Esophagus muscularis mucosa (tissue), 4 donors: ENCODE measurements around the gene CD99L2. TPM values are rescaled to one million over a fixed set of nuclear protein-coding genes. Genes with fewer than 3 reads are reported as not detected.

Source experiments
- DNase-seq: peaks from one replicate; pipeline ENCODE4 v3.0.0-alpha.2; 2017; ENCODE audit errors: extremely low spot score
- H3K27ac ChIP-seq, 4 donors: fragments of 200-600 bp; sonication (generic); replicated peaks in 1 of 4; 1 replicate in 3 of 4; 2 replicates in 1 of 4; pipeline ENCODE4 v1.5.1; 2016 to 2019; ENCODE audit warnings: mild to moderate bottlenecking in 1 of 4
- H3K27me3 ChIP-seq, 4 donors: fragments of 200-600 bp; sonication (generic); one replicate each; pipeline versions ENCODE4 v1.5.1 to v1.6.0; 2016 to 2019
- H3K36me3 ChIP-seq, 4 donors: fragments of 200-600 bp; sonication (generic); one replicate each; pipeline ENCODE4 v1.5.1; 2016 to 2019
- H3K4me1 ChIP-seq, 4 donors: fragments of 200-600 bp; sonication (generic); one replicate each; pipeline ENCODE4 v1.5.1; 2016 to 2019
- H3K4me3 ChIP-seq, 4 donors: fragments of 200-600 bp; sonication (generic); 1 replicate in 2 of 4; 2 replicates in 2 of 4; pipeline ENCODE4 v1.5.1; 2016 to 2019; ENCODE audit warnings: mild to moderate bottlenecking in 4 of 4, moderate library complexity in 1 of 4
- H3K9me3 ChIP-seq, 4 donors: fragments of 200-600 bp; sonication (generic); 1 replicate in 3 of 4; 2 replicates in 1 of 4; pipeline ENCODE4 v1.5.1; 2016 to 2019
- CTCF ChIP-seq, 3 experiments: fragments of 200-600 bp in 2 of 3; fragments of 450-650 bp in 1 of 3; sonication (generic) in 2 of 3; IDR thresholded peaks; one replicate each; pipeline ENCODE4 v1.5.1; 2017 to 2019; ENCODE audit warnings: antibody characterized with exemption in 3 of 3, mild to moderate bottlenecking in 2 of 3, moderate library complexity in 1 of 3
- EP300 ChIP-seq: sonication (generic); formaldehyde crosslinking; IDR thresholded peaks from one replicate; pipeline ENCODE4 v1.6.1; 2017; ENCODE audit warnings: antibody characterized with exemption
- POLR2A ChIP-seq: fragments of 450-650 bp; IDR thresholded peaks from one replicate; pipeline ENCODE4 v1.6.1; 2017; ENCODE audit warnings: antibody characterized with exemption, moderate library complexity, mild to moderate bottlenecking, low read depth
- POLR2AphosphoS5 ChIP-seq, 2 donors: sonication (generic); formaldehyde crosslinking; IDR thresholded peaks; one replicate each; pipeline ENCODE4 v1.6.1; 2017; ENCODE audit warnings: antibody characterized with exemption in 2 of 2
- WGBS: methylation state at CpG from one replicate; pipeline ENCODE4 v1.1.5; 2018; 5-methylcytosine and 5-hydroxymethylcytosine counted together
- intact Hi-C: fragments of 100-400 bp; cut with DNase I; formaldehyde crosslinking; loops from one replicate; pipeline ENCODE4 v1.15.1; 2023
- total RNA-seq, 4 donors: library from RNA; depleted of rRNA; stranded (reverse); fragments of >200 nt; gene quantifications; one replicate each; pipeline versions ENCODE4 v1.1.0 to v1.2.1, GENCODE V29; 2016

Gene CD99L2
- total RNA-seq, 4 donors from 2014 or later, result 61.0 to 91.5 (median 70.1) TPM

GRCh38 chrX:150907474-150907873 is 9.0 kb upstream of the CD99L2 start:
- Histone ChIP-seq H3K27me3 (no peaks in the 10 kb centered on the region), H3K27ac (no peak overlapping the region), H3K4me1 (no peaks in the 10 kb centered on the region), H3K9me3 (no peaks in the 10 kb centered on the region), H3K36me3 (no peaks in the 10 kb centered on the region), H3K4me3 (no peak overlapping the region)
- intact Hi-C loops, result no loop called here
- WGBS, result 78% methylated on average over 7 of the region's 7 CpGs
- no peak for DNase-seq
- no peak for TF ChIP-seq POLR2AphosphoS5 (IDR thresholded peaks at IDR 0.05)

GRCh38 chrX:150906694-150907093 is 8.2 kb upstream of the CD99L2 start:
- 87% methylated on average over 6 of the region's 6 CpGs for WGBS
- H3K4me1 ChIP-seq, result no peaks in the 10 kb centered on the region
- intact Hi-C loops, result no loop called here

DNA sequence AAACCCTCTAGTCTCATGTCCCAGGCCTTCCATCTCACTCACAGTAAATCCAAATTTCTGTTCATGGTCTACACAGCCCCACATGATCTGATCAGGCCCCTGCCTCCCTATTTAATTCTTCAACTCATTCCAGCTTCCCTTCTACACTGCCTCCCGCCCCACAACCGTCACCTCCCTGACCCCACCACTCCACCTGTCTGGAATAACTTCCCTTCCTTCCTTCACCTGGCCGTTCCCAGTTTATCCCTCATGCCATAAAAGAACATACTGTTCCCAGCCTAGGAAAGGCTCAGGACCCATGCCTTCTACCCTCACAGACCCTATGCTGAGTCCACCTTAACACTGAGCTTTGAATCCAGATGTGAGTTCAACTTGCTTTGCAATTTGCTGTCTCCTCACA is 6.8 kb upstream of the CD99L2 start:
- TF ChIP-seq POLR2AphosphoS5 (IDR thresholded peaks at IDR 0.05), result no peak
- no peak for TF ChIP-seq CTCF (IDR thresholded peaks at IDR 0.05)
- TF ChIP-seq POLR2A, result no peak
- no peak for TF ChIP-seq EP300
- intact Hi-C loops, result no loop called here
- no peak overlapping the region for H3K27ac ChIP-seq
- 71% methylated on average over 3 of the region's 3 CpGs for WGBS
- no peaks in the 10 kb centered on the region for H3K27me3 ChIP-seq
- H3K4me3 ChIP-seq, result no peak overlapping the region
- H3K4me1 ChIP-seq, result no peaks in the 10 kb centered on the region
- H3K9me3 ChIP-seq, result no peaks in the 10 kb centered on the region
- DNase-seq, result no peak
- no peaks in the 10 kb centered on the region for H3K36me3 ChIP-seq

More at GRCh38 chrX:150906694-150907093, 8.2 kb upstream of the CD99L2 start:
- Histone ChIP-seq H3K27ac (no peak overlapping the region), H3K9me3 (no peaks in the 10 kb centered on the region), H3K27me3 (no peaks in the 10 kb centered on the region), H3K36me3 (no peaks in the 10 kb centered on the region), H3K4me3 (no peak overlapping the region)
- DNase-seq, result no peak
- no peak for TF ChIP-seq POLR2AphosphoS5 (IDR thresholded peaks at IDR 0.05)
- no peak for TF ChIP-seq CTCF (IDR thresholded peaks at IDR 0.05)
- TF ChIP-seq POLR2A, result no peak
- TF ChIP-seq EP300, result no peak

- Histone ChIP-seq H3K27me3 (no peaks in the 10 kb centered on the region), H3K27ac (no peak overlapping the region), H3K36me3 (no peaks in the 10 kb centered on the region), H3K9me3 (no peaks in the 10 kb centered on the region), H3K4me1 (no peaks in the 10 kb centered on the region), H3K4me3 (no peak overlapping the region)
- TF ChIP-seq POLR2A (no peak), EP300 (no peak), CTCF (IDR thresholded peaks at IDR 0.05) (no peak), POLR2AphosphoS5 (IDR thresholded peaks at IDR 0.05) (no peak)
- WGBS, result 53% methylated on average over 6 of the region's 6 CpGs
- no peak for DNase-seq
- intact Hi-C loops, result loop anchor here (5.0 kb wide), 1 partner anchor 79 kb away; the partner anchor contains the start of gene HMGB3
Measured at GRCh38 chrX:150903110-150903508, 4.6 kb upstream of the CD99L2 start.

DNA sequence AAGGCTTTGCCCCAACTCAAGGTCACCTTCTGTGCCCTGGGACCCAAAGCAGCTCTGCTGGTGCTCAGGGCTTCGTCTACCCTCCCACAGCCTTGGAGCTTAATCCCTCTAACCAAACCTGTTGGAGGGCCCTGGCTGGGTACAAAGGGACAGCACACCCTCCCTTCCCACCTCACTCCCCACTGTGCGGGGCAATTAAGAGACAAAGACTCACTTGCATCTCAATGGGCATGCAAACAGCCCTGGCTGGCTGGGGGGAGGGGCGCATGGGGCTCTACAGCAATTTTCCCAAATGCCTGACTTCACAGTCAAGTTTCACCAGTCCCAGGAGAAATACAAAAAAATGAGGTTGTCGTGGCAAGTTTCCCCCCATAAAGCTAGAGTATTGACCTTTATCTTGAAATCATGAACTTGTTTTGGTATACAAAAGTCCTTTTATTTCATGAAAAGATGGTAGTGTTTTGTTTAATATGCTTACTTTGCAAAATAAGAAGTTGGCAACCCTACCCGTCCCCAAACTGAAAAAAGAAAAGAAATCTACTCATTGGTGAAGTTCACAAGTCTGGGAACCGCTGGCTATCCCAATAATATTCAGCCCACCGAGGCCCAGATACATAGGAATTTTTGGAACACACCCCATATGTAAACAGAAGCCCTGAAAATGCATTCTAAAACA is 4.1 kb upstream of the CD99L2 start:
- TF ChIP-seq POLR2A (no peak), POLR2AphosphoS5 (IDR thresholded peaks at IDR 0.05) (no peak), CTCF (IDR thresholded peaks at IDR 0.05) (no peak), EP300 (no peak)
- 37% methylated on average over 6 of the region's 7 CpGs for WGBS
- DNase-seq, result no peak
- no peak overlapping the region for H3K4me3 ChIP-seq
- no peaks in the 10 kb centered on the region for H3K36me3 ChIP-seq
- H3K27ac ChIP-seq, result no peak overlapping the region
- intact Hi-C loops, result loop anchor here (5.0 kb wide), 1 partner anchor 80 kb away; the partner anchor contains the start of gene HMGB3
- H3K9me3 ChIP-seq, result no peaks in the 10 kb centered on the region
- H3K4me1 ChIP-seq, result peaks cover 0 to 2% (median 1%) of the 10 kb centered on the region in 4 donors
- H3K27me3 ChIP-seq, result no peaks in the 10 kb centered on the region
